GM23338 (cell line): ENCODE results near the gene CEP95. TPM values are rescaled to one million over a fixed set of nuclear protein-coding genes. Genes with fewer than 3 reads are reported as not detected.

Source experiments
- ATAC-seq: fragments of 200-7000 bp; cut with Tn5 transposase; 3 replicates; pipeline ENCODE4 v1.9.1; 2020
- DNase-seq: peaks from one replicate; pipeline ENCODE4 v3.0.0-alpha.2; 2015; ENCODE audit warnings: low spot score
- H2AFZ ChIP-seq: fragments of 200-600 bp; sonication (generic); 2 replicates; pipeline ENCODE4 v1.8.0; 2016; ENCODE audit warnings: antibody characterized with exemption, mild to moderate bottlenecking, moderate library complexity
- H3F3A ChIP-seq: fragments of 200-600 bp; sonication (generic); replicated peaks from 2 replicates; pipeline ENCODE4 v1.8.0; 2017; ENCODE audit warnings: antibody characterized with exemption, mixed run types, low read depth
- H3K27ac ChIP-seq: fragments of 200-600 bp; sonication (generic); 2 replicates; pipeline ENCODE4 v1.6.1; 2016; ENCODE audit warnings: low read depth
- H3K27me3 ChIP-seq: fragments of 200-600 bp; sonication (generic); 2 replicates; pipeline ENCODE4 v1.8.0; 2016; ENCODE audit warnings: mild to moderate bottlenecking, mixed run types, moderate library complexity; ENCODE audit not compliant: insufficient read depth
- H3K36me3 ChIP-seq: fragments of 200-600 bp; sonication (generic); 2 replicates; pipeline ENCODE4 v1.8.0; 2016; ENCODE audit warnings: mild to moderate bottlenecking; ENCODE audit not compliant: insufficient read depth
- H3K4me1 ChIP-seq: fragments of 200-600 bp; sonication (generic); 2 replicates; pipeline ENCODE4 v1.8.0; 2016; ENCODE audit warnings: mild to moderate bottlenecking, moderate library complexity; ENCODE audit not compliant: insufficient read depth
- H3K4me2 ChIP-seq: fragments of 200-600 bp; sonication (generic); 2 replicates; pipeline ENCODE4 v1.7.1; 2017; ENCODE audit warnings: mixed run types
- H3K4me3 ChIP-seq: fragments of 200-600 bp; sonication (generic); 2 replicates; pipeline ENCODE4 v1.6.1; 2016; ENCODE audit warnings: mixed run types
- H3K79me2 ChIP-seq: fragments of 200-600 bp; sonication (generic); replicated peaks from 2 replicates; pipeline ENCODE4 v1.8.0; 2017; ENCODE audit warnings: mild to moderate bottlenecking; ENCODE audit not compliant: insufficient read depth
- H3K9me2 ChIP-seq: fragments of 200-600 bp; sonication (generic); 2 replicates; pipeline ENCODE4 v1.8.0; 2017; ENCODE audit not compliant: insufficient read depth
- H4K20me1 ChIP-seq: fragments of 200-600 bp; sonication (generic); replicated peaks from 2 replicates; pipeline ENCODE4 v1.8.0; 2017; ENCODE audit warnings: mild to moderate bottlenecking; ENCODE audit not compliant: insufficient read depth
- H3K27ac Mint-ChIP-seq: 2 replicates; pipeline ENCODE4 v1.8.0; 2020; ENCODE audit warnings: inconsistent platforms, mild to moderate bottlenecking, moderate library complexity, mixed read lengths
- H3K27me3 Mint-ChIP-seq: 3 replicates; pipeline ENCODE4 v1.8.0; 2022; ENCODE audit warnings: low read depth, mild to moderate bottlenecking, moderate library complexity, mixed read lengths, inconsistent platforms; ENCODE audit not compliant: insufficient read depth, poor library complexity
- H3K36me3 Mint-ChIP-seq: 3 replicates; pipeline ENCODE4 v1.8.0; 2021; ENCODE audit warnings: low read depth, mild to moderate bottlenecking, inconsistent platforms, moderate library complexity, mixed read lengths
- H3K4me1 Mint-ChIP-seq: 3 replicates; pipeline ENCODE4 v1.8.0; 2020; ENCODE audit warnings: mild to moderate bottlenecking, inconsistent platforms, mixed read lengths
- H3K4me3 Mint-ChIP-seq: 3 replicates; pipeline ENCODE4 v1.8.0; 2021; ENCODE audit warnings: moderate library complexity, mild to moderate bottlenecking, inconsistent platforms, mixed read lengths
- H3K9me3 Mint-ChIP-seq: 3 replicates; pipeline ENCODE4 v1.8.0; 2020; ENCODE audit warnings: moderate library complexity, mild to moderate bottlenecking, inconsistent platforms, mixed read lengths
- EZH2phosphoT487 ChIP-seq: fragments of 200-600 bp; sonication (generic); IDR thresholded peaks from one replicate; pipeline ENCODE4 v1.8.1; 2018; ENCODE audit warnings: antibody characterized with exemption; ENCODE audit not compliant: unreplicated experiment
- NANOG ChIP-seq: IDR thresholded peaks from 2 replicates; pipeline ENCODE4 v1.6.1; 2016; ENCODE audit warnings: antibody characterized with exemption, borderline replicate concordance
- ZNF114 ChIP-seq: fragments of 250-450 bp; sonication (Bioruptor Pico); IDR thresholded peaks from 2 replicates; pipeline ENCODE4 v1.5.0; 2020; ENCODE audit warnings: mild to moderate bottlenecking, moderate library complexity
- ZNF331 ChIP-seq: fragments of 250-450 bp; sonication (Bioruptor Pico); IDR thresholded peaks from 2 replicates; pipeline ENCODE4 v1.5.0; 2020; ENCODE audit warnings: low read depth, mild to moderate bottlenecking, moderate library complexity
- polyA plus RNA-seq: library from polyadenylated mRNA; unstranded; fragments of >200 nt; fragmentation: Nextera tagmentation; extraction: Ambion mirVana; gene quantifications from 2 replicates; pipeline ENCODE4 v1.2.1, GENCODE V29; 2016
- total RNA-seq: library from RNA; depleted of rRNA; stranded (reverse); fragments of >200 nt; shearing (Covaris generic); gene quantifications from 2 replicates; pipeline ENCODE4 v1.2.3, GENCODE V29; 2014
- TF ChIP-seq, protein P1 (sequence below): IDR thresholded peaks from 2 replicates; pipeline ENCODE4 v1.6.1; 2016; ENCODE audit warnings: antibody characterized with exemption
- TF ChIP-seq, protein P2 (sequence below), 2 experiments: fragments of 200-600 bp in 1 of 2; sonication (generic) in 1 of 2; conservative IDR thresholded peaks; 2 replicates each; pipeline versions ENCODE4 v1.5.1 to v1.6.1; 2016 to 2017; ENCODE audit warnings: antibody characterized with exemption in 2 of 2, low read depth in 2 of 2, mild to moderate bottlenecking in 2 of 2, moderate library complexity in 1 of 2
- TF ChIP-seq, protein P3 (sequence below): IDR thresholded peaks from one replicate; pipeline ENCODE4 v1.6.1; 2018; ENCODE audit warnings: antibody characterized with exemption; ENCODE audit not compliant: unreplicated experiment
- TF ChIP-seq, protein P4 (sequence below): fragments of 250-450 bp; sonication (Bioruptor Pico); IDR thresholded peaks from 2 replicates; pipeline ENCODE4 v1.5.0; 2020; ENCODE audit warnings: mild to moderate bottlenecking, moderate library complexity

The CEP95 gene
- total and polyA plus RNA-seq, 2 experiments from 2014 or later: 41.1 to 45.4 TPM

DNA sequence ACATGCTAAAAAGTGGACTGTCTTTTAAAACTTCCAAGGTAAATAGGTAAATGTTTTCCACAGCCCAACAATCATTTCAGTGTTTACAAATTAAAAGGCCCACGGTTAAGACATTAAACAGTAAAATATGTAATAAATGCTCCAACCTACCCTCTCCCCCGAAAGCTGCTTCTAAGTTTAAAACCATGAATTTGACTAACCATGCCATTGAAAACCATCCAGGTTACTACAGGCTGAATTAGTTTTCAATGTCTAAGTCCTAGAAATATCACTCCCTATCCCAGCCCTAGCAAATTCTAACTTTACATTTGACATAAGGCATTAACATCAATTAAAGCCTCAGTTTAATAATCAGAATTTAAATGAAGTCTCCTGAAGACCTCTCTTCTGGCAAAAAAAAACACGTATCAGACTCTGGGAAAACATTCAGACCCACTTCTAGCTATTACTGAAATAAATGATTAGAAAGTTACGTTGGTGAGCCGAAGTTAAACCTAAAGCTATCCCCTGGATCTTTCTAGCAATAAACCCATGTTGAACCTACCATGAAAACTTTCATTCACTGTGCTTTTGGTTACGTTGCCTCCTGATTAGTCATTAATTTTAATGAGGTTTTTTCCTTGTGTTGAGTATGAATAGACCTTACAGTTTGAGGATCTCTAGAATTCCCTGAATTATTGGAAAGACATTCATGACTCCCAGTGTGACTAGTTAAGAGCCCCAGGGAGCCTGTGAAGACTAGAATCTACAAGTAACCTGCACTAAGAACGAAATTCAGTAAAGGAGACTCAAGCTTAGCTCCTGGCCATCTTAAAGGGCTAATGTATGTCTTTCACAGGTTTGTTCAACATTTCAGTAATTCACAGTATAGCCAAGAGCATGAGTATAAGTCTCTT lies 8.2 kb upstream of the CEP95 start:
- peaks cover 84% of the 10 kb centered on the region for H3K36me3 Mint-ChIP-seq
- H3K4me1 Mint-ChIP-seq: peaks cover 64% of the 10 kb centered on the region
- H3K27ac ChIP-seq: peak overlapping the region; percentile 93
- no peaks in the 10 kb centered on the region for H3K9me2 ChIP-seq
- peaks cover 3% of the 10 kb centered on the region; the same call in 1 of the 3 replicates for H3K9me3 Mint-ChIP-seq
- peaks cover 28% of the 10 kb centered on the region for H3K27me3 Mint-ChIP-seq
- peaks cover 51% of the 10 kb centered on the region for H3K36me3 ChIP-seq
- H3F3A ChIP-seq: peaks cover 58% of the 10 kb centered on the region
- peak overlapping the region; percentile 100 for H3K4me3 Mint-ChIP-seq
- peaks cover 10% of the 10 kb centered on the region for H3K4me1 ChIP-seq
- TF ChIP-seq, protein P1, sequence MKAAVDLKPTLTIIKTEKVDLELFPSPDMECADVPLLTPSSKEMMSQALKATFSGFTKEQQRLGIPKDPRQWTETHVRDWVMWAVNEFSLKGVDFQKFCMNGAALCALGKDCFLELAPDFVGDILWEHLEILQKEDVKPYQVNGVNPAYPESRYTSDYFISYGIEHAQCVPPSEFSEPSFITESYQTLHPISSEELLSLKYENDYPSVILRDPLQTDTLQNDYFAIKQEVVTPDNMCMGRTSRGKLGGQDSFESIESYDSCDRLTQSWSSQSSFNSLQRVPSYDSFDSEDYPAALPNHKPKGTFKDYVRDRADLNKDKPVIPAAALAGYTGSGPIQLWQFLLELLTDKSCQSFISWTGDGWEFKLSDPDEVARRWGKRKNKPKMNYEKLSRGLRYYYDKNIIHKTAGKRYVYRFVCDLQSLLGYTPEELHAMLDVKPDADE: no peak
- TF ChIP-seq ZNF331 (no peak), EZH2phosphoT487 (no peak), NANOG (no peak), ZNF114 (CRISPR knock-in tag) (no peak)
- TF ChIP-seq, protein P2, sequence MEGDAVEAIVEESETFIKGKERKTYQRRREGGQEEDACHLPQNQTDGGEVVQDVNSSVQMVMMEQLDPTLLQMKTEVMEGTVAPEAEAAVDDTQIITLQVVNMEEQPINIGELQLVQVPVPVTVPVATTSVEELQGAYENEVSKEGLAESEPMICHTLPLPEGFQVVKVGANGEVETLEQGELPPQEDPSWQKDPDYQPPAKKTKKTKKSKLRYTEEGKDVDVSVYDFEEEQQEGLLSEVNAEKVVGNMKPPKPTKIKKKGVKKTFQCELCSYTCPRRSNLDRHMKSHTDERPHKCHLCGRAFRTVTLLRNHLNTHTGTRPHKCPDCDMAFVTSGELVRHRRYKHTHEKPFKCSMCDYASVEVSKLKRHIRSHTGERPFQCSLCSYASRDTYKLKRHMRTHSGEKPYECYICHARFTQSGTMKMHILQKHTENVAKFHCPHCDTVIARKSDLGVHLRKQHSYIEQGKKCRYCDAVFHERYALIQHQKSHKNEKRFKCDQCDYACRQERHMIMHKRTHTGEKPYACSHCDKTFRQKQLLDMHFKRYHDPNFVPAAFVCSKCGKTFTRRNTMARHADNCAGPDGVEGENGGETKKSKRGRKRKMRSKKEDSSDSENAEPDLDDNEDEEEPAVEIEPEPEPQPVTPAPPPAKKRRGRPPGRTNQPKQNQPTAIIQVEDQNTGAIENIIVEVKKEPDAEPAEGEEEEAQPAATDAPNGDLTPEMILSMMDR (conservative IDR thresholded peaks at IDR 0.05; ENCODE audit: low read depth in 2 of 2): no peak
- TF ChIP-seq, protein P3, sequence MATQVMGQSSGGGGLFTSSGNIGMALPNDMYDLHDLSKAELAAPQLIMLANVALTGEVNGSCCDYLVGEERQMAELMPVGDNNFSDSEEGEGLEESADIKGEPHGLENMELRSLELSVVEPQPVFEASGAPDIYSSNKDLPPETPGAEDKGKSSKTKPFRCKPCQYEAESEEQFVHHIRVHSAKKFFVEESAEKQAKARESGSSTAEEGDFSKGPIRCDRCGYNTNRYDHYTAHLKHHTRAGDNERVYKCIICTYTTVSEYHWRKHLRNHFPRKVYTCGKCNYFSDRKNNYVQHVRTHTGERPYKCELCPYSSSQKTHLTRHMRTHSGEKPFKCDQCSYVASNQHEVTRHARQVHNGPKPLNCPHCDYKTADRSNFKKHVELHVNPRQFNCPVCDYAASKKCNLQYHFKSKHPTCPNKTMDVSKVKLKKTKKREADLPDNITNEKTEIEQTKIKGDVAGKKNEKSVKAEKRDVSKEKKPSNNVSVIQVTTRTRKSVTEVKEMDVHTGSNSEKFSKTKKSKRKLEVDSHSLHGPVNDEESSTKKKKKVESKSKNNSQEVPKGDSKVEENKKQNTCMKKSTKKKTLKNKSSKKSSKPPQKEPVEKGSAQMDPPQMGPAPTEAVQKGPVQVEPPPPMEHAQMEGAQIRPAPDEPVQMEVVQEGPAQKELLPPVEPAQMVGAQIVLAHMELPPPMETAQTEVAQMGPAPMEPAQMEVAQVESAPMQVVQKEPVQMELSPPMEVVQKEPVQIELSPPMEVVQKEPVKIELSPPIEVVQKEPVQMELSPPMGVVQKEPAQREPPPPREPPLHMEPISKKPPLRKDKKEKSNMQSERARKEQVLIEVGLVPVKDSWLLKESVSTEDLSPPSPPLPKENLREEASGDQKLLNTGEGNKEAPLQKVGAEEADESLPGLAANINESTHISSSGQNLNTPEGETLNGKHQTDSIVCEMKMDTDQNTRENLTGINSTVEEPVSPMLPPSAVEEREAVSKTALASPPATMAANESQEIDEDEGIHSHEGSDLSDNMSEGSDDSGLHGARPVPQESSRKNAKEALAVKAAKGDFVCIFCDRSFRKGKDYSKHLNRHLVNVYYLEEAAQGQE: no peak
- TF ChIP-seq, protein P4, sequence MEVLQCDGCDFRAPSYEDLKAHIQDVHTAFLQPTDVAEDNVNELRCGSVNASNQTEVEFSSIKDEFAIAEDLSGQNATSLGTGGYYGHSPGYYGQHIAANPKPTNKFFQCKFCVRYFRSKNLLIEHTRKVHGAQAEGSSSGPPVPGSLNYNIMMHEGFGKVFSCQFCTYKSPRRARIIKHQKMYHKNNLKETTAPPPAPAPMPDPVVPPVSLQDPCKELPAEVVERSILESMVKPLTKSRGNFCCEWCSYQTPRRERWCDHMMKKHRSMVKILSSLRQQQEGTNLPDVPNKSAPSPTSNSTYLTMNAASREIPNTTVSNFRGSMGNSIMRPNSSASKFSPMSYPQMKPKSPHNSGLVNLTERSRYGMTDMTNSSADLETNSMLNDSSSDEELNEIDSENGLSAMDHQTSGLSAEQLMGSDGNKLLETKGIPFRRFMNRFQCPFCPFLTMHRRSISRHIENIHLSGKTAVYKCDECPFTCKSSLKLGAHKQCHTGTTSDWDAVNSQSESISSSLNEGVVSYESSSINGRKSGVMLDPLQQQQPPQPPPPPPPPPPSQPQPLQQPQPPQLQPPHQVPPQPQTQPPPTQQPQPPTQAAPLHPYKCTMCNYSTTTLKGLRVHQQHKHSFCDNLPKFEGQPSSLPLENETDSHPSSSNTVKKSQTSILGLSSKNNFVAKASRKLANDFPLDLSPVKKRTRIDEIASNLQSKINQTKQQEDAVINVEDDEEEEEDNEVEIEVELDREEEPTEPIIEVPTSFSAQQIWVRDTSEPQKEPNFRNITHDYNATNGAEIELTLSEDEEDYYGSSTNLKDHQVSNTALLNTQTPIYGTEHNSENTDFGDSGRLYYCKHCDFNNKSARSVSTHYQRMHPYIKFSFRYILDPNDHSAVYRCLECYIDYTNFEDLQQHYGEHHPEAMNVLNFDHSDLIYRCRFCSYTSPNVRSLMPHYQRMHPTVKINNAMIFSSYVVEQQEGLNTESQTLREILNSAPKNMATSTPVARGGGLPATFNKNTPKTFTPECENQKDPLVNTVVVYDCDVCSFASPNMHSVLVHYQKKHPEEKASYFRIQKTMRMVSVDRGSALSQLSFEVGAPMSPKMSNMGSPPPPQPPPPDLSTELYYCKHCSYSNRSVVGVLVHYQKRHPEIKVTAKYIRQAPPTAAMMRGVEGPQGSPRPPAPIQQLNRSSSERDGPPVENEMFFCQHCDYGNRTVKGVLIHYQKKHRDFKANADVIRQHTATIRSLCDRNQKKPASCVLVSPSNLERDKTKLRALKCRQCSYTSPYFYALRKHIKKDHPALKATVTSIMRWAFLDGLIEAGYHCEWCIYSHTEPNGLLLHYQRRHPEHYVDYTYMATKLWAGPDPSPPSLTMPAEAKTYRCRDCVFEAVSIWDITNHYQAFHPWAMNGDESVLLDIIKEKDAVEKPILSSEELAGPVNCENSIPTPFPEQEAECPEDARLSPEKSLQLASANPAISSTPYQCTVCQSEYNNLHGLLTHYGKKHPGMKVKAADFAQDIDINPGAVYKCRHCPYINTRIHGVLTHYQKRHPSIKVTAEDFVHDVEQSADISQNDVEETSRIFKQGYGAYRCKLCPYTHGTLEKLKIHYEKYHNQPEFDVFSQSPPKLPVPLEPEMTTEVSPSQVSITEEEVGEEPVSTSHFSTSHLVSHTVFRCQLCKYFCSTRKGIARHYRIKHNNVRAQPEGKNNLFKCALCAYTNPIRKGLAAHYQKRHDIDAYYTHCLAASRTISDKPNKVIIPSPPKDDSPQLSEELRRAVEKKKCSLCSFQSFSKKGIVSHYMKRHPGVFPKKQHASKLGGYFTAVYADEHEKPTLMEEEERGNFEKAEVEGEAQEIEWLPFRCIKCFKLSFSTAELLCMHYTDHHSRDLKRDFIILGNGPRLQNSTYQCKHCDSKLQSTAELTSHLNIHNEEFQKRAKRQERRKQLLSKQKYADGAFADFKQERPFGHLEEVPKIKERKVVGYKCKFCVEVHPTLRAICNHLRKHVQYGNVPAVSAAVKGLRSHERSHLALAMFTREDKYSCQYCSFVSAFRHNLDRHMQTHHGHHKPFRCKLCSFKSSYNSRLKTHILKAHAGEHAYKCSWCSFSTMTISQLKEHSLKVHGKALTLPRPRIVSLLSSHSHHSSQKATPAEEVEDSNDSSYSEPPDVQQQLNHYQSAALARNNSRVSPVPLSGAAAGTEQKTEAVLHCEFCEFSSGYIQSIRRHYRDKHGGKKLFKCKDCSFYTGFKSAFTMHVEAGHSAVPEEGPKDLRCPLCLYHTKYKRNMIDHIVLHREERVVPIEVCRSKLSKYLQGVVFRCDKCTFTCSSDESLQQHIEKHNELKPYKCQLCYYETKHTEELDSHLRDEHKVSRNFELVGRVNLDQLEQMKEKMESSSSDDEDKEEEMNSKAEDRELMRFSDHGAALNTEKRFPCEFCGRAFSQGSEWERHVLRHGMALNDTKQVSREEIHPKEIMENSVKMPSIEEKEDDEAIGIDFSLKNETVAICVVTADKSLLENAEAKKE: no peak
- H3K79me2 ChIP-seq: peaks cover 73% of the 10 kb centered on the region
- peak overlapping the region; percentile 98 for H3K27ac Mint-ChIP-seq
- no peak overlapping the region for H2AFZ ChIP-seq
- peaks cover 43% of the 10 kb centered on the region for H4K20me1 ChIP-seq
- H3K4me3 ChIP-seq: peak overlapping the region; percentile 60
- peak overlapping the region; percentile 84 for H3K4me2 ChIP-seq
- H3K27me3 ChIP-seq: no peaks in the 10 kb centered on the region
- ATAC-seq (no peak), DNase-seq (no peak)
